ENCODE measurements around the gene LPP.
"Not testable (repeated sequence)": the region's sequence is repeated elsewhere in the genome, so short reads cannot be mapped to it uniquely, and the experiment has no call there.

Gene LPP

GRCh38 chr3:188589071-188589470, 435.1 kb downstream of the LPP start:
- no peak for DNase-seq (ENCODE audit: low read depth)

DNA sequence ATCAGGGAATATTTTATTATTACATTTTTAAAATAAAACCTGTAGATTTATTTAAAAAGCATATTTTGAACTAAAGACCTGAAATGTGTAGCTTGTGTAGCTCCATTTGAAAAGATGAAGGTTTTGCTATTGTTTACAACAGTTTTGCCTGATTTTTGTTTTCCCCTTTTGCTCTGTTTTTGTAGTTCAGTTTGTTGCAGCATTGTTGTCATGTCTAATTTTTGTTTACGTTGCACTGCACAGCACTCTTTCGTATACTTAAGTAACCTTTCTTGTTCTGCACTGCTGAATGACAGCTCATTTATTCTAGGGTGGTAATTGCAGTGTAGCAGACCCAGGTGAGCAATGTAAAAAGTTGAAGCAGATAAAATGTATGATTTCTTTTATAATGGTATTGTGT, 435.8 kb downstream of the LPP start:
- no peak for DNase-seq (ENCODE audit: low read depth)

DNA sequence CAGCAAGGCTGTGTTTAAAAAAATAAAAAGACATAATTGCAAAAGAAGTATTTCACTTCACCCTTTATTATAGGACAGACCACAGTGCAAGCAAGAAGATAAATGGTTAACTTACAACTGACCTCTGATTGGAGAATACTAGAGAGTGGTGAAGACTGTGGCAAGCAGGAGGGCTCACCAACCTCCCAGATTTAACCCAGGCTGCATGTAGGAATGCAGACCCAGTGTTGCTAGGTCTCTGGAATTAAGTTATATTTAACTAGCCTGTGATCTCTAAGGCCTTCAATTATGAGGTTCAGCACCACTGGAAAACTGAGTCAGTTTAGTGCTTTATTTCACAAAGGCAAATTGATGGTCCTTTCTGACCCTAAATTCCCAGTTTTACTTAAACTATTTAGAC, 436.6 kb downstream of the LPP start:
- DNase-seq (ENCODE audit: low read depth) = no peak

DNA sequence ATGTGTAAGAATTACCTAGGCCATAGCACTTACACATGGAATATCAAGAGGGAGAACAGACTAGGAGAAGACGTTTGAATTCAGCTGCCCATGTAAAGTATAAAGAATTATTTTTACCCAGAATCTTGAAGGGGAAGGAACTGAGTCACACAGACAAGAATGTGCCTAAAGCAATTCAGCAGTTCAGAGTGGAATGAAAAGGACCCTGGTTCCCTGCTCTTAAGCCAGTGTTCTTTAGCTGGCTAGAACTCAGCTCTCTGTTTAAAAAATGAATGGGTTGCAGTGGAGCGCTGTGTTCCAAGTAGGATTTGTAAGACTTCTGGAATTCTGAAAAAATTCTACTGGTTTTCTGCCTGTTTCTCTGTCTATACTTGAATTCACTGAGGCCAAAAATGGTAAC, 440.2 kb downstream of the LPP start:
- no peak for DNase-seq (ENCODE audit: low read depth)

GRCh38 chr3:188595890-188596376, 442.0 kb downstream of the LPP start:
- no peak for DNase-seq (ENCODE audit: low read depth)

DNA sequence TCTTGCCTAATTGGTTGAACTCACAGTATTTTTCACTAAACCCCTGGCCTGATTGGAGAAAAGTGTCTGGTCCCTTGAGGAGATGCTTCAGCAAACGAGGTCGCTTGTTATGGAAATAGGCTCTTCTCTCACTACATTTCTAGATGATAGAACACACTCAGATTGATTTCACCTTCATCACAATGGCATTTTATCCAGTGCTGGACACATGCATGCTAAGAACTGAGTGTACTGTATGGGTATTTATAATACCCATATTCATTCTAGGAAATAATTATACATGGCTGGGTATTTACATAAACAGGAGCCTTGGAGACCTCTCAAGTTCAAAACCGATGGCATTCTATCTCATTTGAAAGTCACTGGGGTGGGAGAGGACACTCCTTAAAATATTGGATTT, 444.9 kb downstream of the LPP start:
- DNase-seq (ENCODE audit: low read depth) = no peak

- no peak for DNase-seq (ENCODE audit: low read depth)
These were observed 448.2 kb downstream of the LPP start for GRCh38 chr3:188602111-188602510.

- DNase-seq (ENCODE audit: low read depth) = no peak
These were observed 448.7 kb downstream of the LPP start for GRCh38 chr3:188602620-188603019.

DNA sequence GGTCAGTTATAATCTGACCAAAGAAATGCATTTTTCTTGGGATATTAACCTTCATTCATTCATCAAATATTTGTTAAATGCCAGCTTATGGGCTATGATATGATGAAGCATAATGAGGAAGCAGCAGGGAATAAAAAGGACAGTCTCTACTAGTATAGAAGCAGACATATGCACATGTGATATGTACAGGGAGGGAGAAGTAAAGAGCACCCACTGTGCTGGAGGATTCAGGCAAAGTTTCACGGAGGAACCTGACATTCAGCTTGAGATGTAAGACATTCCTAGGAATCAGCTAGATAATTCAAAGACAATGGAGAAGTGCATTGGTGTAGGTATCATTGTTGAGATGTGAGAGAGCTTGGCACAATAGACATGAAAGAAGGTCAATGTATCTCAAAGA, 450.7 kb downstream of the LPP start:
- DNase-seq (ENCODE audit: low read depth) = no peak

- no peak for DNase-seq (ENCODE audit: low read depth)
These were observed 451.3 kb downstream of the LPP start for GRCh38 chr3:188605231-188605630.

- no peak for DNase-seq (ENCODE audit: low read depth)
These were observed 451.9 kb downstream of the LPP start for GRCh38 chr3:188605905-188606304.

DNA sequence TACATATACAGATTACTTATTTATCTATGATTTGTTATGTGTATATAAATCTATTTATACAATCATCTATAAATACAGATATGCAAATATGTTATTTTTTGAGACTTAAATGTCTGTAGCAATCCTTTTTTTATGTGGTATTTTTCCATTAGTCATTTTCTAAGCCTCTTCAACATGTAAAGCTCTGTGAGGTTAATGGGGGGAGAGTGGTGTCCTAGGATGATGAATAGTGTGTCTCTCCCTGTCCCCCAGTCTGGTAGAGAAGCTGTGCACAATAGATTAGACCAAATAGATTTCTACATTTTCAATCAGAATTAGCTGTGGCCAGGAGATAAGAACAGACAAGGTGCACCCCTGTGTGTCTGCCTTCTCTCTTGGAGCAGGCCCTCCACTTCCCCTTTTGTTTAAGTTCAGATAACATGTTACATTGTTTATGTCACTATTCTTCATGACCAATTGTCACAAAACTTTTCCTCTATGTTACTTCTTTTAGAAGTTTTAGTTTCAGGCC, 453.9 kb downstream of the LPP start:
- DNase-seq (ENCODE audit: low read depth) = no peak

DNA sequence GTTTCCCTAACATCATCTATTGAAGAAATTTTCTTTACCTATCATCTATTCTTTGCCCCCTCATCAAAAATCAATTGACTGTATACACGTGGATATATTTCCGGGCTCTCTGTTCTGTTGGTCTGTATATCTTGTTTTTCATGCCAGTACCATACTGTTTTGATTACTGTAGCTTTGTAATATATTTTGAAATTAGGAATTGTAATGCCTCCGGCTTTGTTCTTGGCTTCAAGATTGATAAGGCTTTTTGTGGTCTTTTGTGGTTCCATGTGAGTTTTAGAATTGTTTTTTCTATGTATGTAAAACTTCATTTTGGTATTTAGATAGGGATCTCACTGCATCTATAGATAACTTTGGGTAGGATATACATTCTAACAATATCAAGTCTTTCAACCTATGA, 454.4 kb downstream of the LPP start:
- no peak for DNase-seq (ENCODE audit: low read depth)

DNA sequence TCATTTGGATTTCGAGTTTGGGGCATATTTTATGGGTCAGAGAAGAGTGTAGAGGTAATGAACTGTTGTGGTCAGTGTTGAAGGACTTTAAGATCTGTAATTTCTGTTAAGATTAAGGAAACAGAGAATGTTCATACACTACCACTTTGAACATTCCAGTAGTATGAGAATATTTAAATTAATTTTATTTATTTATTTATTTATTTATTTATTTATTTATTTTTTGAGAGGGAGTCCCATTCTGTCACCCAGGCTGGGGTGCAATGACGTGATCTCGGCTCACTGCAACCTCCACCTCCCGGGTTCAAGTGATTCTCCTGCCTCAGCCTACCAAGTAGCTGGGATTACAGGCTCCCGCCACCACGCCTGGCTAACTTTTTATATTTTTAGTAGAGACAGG, 459.8 kb downstream of the LPP start:
- not testable (repeated sequence) for DNase-seq (ENCODE audit: low read depth)

DNA sequence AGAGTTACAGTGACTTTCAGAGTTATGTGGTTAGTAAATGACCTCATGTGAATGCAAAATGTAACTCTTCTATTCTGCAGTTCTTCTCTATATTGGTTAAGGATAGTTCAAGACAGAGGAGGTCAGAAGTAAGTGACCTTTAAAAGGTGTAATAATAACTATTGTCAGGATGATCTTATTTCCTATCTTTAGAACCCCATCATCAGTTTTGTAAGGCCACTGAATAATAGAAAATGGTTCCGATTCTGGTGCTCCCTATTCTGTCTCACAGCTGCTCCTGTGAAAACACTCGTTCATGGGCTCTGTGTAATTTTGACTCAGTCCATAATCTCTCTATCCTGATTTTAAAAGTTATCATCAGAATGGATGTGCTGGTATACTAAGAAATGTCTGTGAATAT, 463.3 kb downstream of the LPP start:
- no peak for DNase-seq (ENCODE audit: low read depth)

DNA sequence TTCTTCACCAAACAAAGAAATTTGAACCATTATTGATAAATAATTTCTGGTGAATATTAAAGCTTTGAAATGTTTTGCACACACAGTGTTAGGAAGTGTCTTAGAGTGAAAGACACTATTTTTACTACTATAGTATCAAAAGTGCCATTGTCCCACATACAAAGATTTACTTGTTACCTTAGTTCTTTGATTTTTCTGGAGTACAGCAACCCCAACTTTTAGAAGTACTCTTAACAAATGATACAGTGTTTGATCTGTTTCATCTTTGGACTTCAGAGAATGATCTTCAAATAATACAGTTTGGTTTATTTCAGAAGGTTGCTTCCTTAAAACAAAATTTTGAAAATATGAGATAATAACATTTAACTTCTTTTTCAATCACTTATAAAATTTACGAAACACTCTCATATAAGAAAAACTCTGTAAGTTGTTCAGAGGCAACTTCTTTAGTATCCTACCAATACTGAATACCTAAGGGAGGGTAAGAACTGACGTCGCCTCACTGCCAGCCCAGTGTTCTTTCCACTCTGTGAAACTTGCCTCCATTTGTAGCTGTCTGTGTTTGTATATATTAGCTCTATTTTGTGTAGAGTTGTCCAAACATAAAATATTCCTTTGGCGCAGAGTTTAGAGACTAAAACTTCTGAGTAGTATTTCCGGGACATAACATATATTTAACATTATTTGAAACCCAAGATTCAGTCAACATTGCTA, 464.2 kb downstream of the LPP start:
- no peak for DNase-seq (ENCODE audit: low read depth)

- DNase-seq (ENCODE audit: low read depth) = no peak
These were observed 466.8 kb downstream of the LPP start for GRCh38 chr3:188620752-188621151.

DNA sequence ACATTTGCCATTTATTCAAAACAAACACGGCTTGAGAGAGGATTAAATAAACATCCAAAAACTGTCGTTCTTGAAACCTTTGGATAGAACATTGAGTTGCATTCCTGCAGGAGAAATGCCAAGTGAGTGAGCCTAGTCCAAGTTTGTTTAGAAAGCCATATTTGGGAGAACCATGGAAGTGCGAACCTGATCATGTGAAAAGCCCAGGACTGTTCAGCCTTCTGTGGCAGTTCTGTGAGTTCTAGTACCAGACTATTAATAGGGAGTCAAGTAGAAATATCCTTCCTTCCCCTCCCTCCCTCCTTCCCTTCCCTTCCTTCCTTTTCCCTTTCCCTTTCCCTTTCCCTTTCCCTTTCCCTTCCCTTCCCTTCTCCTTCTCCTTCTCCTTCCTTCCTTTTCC, 470.4 kb downstream of the LPP start:
- no peak for DNase-seq (ENCODE audit: low read depth)

DNA sequence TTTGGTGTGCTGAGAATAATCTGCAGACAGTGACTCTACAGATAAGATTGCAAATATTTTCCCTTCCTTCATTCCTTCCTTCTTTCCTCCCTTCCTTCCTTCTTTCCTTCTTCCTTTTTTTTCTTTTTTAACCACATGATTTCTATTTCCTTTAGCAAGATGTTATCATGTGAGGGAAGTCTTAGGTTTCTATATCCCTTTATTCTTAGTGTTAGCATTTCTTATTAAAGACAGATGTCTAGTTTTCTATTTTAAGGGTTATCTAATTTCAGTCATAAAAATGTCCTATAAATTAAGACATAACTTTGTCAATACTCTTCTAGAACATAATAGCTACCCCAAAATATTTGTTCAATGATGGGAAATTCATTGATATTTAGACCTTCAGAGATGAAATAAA, 470.9 kb downstream of the LPP start:
- no peak for DNase-seq (ENCODE audit: low read depth)

GRCh38 chr3:188627652-188628051, 473.7 kb downstream of the LPP start:
- no peak for DNase-seq (ENCODE audit: low read depth)

- no peak for DNase-seq (ENCODE audit: low read depth)
These were observed 477.5 kb downstream of the LPP start for GRCh38 chr3:188631291-188632010.

DNA sequence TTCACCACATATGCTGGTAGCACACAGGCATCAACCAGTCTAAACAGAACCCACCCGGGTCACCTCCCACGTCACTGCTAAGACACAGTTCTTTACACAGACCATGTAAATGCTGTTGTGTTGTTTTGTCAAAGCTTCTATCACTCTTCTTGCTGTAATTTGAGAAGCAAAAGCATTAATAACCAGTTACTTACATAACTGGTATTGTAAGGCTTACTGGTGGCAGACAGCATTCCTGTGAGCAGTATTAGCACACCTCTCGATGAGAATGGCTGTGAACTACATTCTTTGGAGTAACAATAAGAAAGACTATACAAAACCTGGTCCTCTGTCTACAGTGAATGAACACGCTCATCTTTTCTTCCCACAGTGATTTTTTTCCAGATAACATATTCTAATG, 479.2 kb downstream of the LPP start:
- DNase-seq (ENCODE audit: low read depth) = no peak

GRCh38 chr3:188634285-188634684, 480.3 kb downstream of the LPP start:
- no peak for DNase-seq (ENCODE audit: low read depth)

Measured in stimulated activated CD8-positive, alpha-beta memory T cell treated with anti-CD3 and anti-CD28 coated beads, Interleukin-15, amount 100 ng/mL, for 24 hours (primary cell).